Brain pericyte (primary cell): Measurements from ENCODE around the gene SLX9.
"Not testable (repeated sequence)": the region's sequence is repeated elsewhere in the genome, so short reads cannot be mapped to it uniquely, and the experiment has no call there.

ENCODE experiments used
- DNase-seq: peaks from one replicate; pipeline ENCODE4 v3.0.0-alpha.2; 2012; ENCODE audit warnings: low read depth, low spot score

Gene SLX9

GRCh38 chr21:44902268-44903049, 37.4 kb upstream of the SLX9 start:
- no peak for DNase-seq

GRCh38 chr21:44903050-44903685, 36.7 kb upstream of the SLX9 start:
- DNase-seq: no peak

- no peak for DNase-seq
Measured at GRCh38 chr21:44903689-44904088, 36.1 kb upstream of the SLX9 start.

- no peak for DNase-seq
Measured at GRCh38 chr21:44904141-44904923, 35.5 kb upstream of the SLX9 start.

- no peak for DNase-seq
Measured at GRCh38 chr21:44905016-44905727, 34.7 kb upstream of the SLX9 start.

GRCh38 chr21:44905728-44906090, 34.1 kb upstream of the SLX9 start:
- DNase-seq: no peak

GRCh38 chr21:44907225-44907965, 32.4 kb upstream of the SLX9 start:
- DNase-seq: no peak

GRCh38 chr21:44907966-44908895, 31.6 kb upstream of the SLX9 start:
- DNase-seq: no peak

- no peak for DNase-seq
Measured at GRCh38 chr21:44908908-44909307, 30.9 kb upstream of the SLX9 start.

- DNase-seq: no peak
Measured at GRCh38 chr21:44909719-44910118, 30.1 kb upstream of the SLX9 start.

- no peak for DNase-seq
Measured at GRCh38 chr21:44910229-44911067, 29.4 kb upstream of the SLX9 start.

GRCh38 chr21:44911068-44911383, 28.8 kb upstream of the SLX9 start:
- DNase-seq: no peak

- DNase-seq: no peak
Measured at GRCh38 chr21:44911384-44912157, 28.3 kb upstream of the SLX9 start.

- DNase-seq: no peak
Measured at GRCh38 chr21:44912158-44912473, 27.7 kb upstream of the SLX9 start.

GRCh38 chr21:44912506-44913412, 27.1 kb upstream of the SLX9 start:
- DNase-seq: not testable (repeated sequence)

- no peak for DNase-seq
Measured at GRCh38 chr21:44913425-44914175, 26.2 kb upstream of the SLX9 start.
